Progenitor cell of endocrine pancreas (in vitro differentiated cells): ENCODE data around the gene IAH1. TPM values are rescaled to one million over a fixed set of nuclear protein-coding genes. Genes with fewer than 3 reads are reported as not detected.

Source experiments
- DNase-seq: peaks from one replicate; pipeline ENCODE4 v3.0.0; 2021; ENCODE audit warnings: low spot score; ENCODE audit not compliant: unreplicated experiment
- H3K27ac Mint-ChIP-seq: 2 replicates; pipeline ENCODE4 v1.8.0; 2021; ENCODE audit warnings: mild to moderate bottlenecking, moderate library complexity, mixed read lengths
- H3K27me3 Mint-ChIP-seq: 2 replicates; pipeline ENCODE4 v1.8.0; 2021; ENCODE audit warnings: mixed read lengths
- H3K36me3 Mint-ChIP-seq: 2 replicates; pipeline ENCODE4 v1.8.0; 2022; ENCODE audit warnings: mixed read lengths; ENCODE audit not compliant: insufficient read depth
- H3K4me1 Mint-ChIP-seq: 2 replicates; pipeline ENCODE4 v1.8.0; 2021; ENCODE audit warnings: low read depth, mixed read lengths
- H3K4me3 Mint-ChIP-seq: 2 replicates; pipeline ENCODE4 v1.8.0; 2021; ENCODE audit warnings: low read depth, mild to moderate bottlenecking, moderate library complexity, mixed read lengths
- H3K9me3 Mint-ChIP-seq: 2 replicates; pipeline ENCODE4 v1.8.0; 2021; ENCODE audit warnings: low read depth, mixed read lengths
- total RNA-seq: library from RNA; stranded (reverse); gene quantifications from 2 replicates; pipeline ENCODE4 v1.2.1, GENCODE V29; 2021
- TF ChIP-seq, protein P1 (sequence below): fragments of 200-600 bp; sonication (generic); IDR thresholded peaks from one replicate; pipeline ENCODE4 v1.5.0; 2021; ENCODE audit warnings: antibody characterized with exemption, mild to moderate bottlenecking; ENCODE audit not compliant: unreplicated experiment

IAH1 gene
- total RNA-seq, 1 donor from 2014 or later, result 36.6 TPM

DNA sequence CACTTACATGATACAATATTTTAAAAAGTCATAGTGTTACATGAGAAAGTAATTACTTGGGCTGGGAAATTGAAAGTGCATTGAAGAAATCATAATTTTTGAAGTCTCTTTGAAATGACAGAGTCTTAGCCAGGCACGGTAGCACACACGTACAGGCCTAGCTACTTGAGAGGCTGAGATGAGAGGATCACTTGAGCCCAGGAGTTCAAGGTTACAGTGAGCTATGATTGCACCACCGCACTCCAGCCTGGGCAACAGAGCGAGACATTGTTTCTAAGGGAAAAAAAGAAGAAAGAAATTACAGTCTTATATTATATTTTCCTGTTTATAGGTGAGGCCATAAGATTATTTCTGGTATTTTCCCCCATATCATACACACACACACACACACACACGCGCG lies 9.2 kb upstream of the IAH1 start:
- Mint-ChIP-seq H3K27me3 (no peaks in the 10 kb centered on the region), H3K27ac (no peak overlapping the region), H3K4me3 (no peak overlapping the region), H3K4me1 (no peaks in the 10 kb centered on the region), H3K36me3 (peaks cover 8% of the 10 kb centered on the region), H3K9me3 (no peaks in the 10 kb centered on the region)
- TF ChIP-seq, protein P1, sequence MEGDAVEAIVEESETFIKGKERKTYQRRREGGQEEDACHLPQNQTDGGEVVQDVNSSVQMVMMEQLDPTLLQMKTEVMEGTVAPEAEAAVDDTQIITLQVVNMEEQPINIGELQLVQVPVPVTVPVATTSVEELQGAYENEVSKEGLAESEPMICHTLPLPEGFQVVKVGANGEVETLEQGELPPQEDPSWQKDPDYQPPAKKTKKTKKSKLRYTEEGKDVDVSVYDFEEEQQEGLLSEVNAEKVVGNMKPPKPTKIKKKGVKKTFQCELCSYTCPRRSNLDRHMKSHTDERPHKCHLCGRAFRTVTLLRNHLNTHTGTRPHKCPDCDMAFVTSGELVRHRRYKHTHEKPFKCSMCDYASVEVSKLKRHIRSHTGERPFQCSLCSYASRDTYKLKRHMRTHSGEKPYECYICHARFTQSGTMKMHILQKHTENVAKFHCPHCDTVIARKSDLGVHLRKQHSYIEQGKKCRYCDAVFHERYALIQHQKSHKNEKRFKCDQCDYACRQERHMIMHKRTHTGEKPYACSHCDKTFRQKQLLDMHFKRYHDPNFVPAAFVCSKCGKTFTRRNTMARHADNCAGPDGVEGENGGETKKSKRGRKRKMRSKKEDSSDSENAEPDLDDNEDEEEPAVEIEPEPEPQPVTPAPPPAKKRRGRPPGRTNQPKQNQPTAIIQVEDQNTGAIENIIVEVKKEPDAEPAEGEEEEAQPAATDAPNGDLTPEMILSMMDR, result no peak
- DNase-seq, result no peak

DNA sequence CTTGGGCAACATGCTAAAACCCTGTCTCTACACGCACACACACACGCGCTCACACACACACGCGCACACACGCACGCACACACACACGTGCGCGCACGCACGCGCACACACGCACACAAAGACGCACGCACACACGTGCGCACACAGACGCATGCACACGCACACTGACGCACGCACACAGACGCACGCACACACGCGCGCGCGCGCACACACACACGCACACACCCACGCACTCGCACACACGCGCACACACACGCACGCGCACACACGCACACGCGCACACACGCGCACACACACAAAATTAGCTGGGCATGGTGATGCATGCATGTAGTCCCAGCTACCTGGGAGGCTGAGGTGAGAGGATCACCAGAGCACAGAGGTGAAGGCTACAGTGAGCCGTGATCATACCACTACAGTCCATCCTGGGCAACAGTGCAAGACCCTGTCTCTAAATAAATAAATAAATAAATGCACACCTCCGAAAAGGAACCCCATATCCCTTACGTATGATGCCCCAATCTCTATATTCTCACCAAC lies 8.1 kb upstream of the IAH1 start:
- TF ChIP-seq, protein P1, result no peak
- H3K36me3 Mint-ChIP-seq, result peaks cover 5% of the 10 kb centered on the region
- no peaks in the 10 kb centered on the region for H3K9me3 Mint-ChIP-seq
- H3K27me3 Mint-ChIP-seq, result no peaks in the 10 kb centered on the region
- no peak overlapping the region for H3K27ac Mint-ChIP-seq
- H3K4me3 Mint-ChIP-seq, result no peak overlapping the region
- H3K4me1 Mint-ChIP-seq, result no peaks in the 10 kb centered on the region
- no peak for DNase-seq

DNA sequence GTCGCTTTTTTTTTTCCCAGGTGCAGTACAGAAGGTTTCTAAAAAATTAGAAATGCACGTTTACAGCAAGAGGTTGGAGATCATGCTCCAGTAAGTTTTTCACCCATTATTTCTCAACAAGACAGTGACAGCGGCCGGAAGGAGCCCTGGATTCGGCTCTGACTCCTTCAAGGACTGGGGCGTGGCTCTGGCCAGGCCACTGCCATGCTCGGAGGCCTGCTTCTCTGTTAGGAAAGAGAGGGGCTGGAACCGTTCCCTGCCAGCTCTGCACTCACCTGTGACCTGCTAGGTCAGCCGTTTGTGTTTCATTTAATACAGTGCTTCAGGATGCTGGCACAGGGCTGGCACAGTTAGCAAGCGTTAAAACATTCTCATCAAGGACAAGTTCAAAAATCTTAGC lies 6.7 kb upstream of the IAH1 start:
- no peak overlapping the region for H3K27ac Mint-ChIP-seq
- no peak overlapping the region for H3K4me3 Mint-ChIP-seq
- peaks cover 7% of the 10 kb centered on the region for H3K36me3 Mint-ChIP-seq
- TF ChIP-seq, protein P1, result no peak
- no peaks in the 10 kb centered on the region for H3K4me1 Mint-ChIP-seq
- no peaks in the 10 kb centered on the region for H3K9me3 Mint-ChIP-seq
- DNase-seq, result no peak
- no peaks in the 10 kb centered on the region for H3K27me3 Mint-ChIP-seq

DNA sequence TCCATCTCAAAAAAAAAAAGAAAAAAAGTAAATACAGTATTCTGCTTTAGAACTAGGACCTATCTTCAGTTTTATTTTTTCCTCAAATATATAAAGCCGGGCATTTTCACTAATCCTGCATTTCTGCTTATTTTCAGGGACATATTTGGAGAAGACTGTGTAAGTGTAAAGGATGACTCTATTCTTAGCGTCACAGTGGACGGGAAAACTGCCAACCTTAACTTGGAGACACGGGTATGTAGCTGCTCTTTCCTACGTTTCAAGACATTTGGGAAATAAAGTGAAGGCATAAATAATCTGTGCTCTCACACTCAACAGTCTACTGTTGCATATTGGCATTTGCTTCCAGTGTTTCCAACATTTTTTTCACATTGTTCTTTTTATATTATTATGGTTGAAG lies 3.1 kb upstream of the IAH1 start:
- no peaks in the 10 kb centered on the region for H3K27me3 Mint-ChIP-seq
- no peak overlapping the region for H3K27ac Mint-ChIP-seq
- TF ChIP-seq, protein P1, result no peak
- H3K4me3 Mint-ChIP-seq, result no peak overlapping the region
- DNase-seq, result no peak
- H3K4me1 Mint-ChIP-seq, result peaks cover 6% of the 10 kb centered on the region
- H3K9me3 Mint-ChIP-seq, result peaks cover 3% of the 10 kb centered on the region
- peaks cover 12% of the 10 kb centered on the region for H3K36me3 Mint-ChIP-seq

DNA sequence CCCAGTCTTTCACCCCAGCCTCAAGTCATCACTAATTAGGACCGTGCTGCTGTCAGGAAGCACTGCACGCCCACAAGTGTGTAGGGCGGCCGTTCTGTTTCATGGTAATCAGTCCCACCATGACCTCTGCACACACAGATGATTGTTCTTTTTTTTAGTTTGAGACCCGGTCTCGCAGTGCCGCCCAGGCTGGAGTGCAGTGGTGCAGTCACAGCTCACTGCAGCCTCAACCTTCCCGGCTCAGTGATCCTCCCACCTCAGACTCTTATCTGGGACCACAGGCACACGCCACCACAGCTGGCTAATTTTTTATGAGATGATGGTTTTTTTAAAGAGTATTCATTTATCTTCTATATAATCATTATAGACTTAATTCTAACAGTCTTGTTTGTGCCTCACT lies 1.8 kb upstream of the IAH1 start:
- H3K4me3 Mint-ChIP-seq, result no peak overlapping the region
- peaks cover 3% of the 10 kb centered on the region for H3K9me3 Mint-ChIP-seq
- no peaks in the 10 kb centered on the region for H3K27me3 Mint-ChIP-seq
- no peak overlapping the region for H3K27ac Mint-ChIP-seq
- TF ChIP-seq, protein P1, result no peak
- DNase-seq, result no peak
- peaks cover 10% of the 10 kb centered on the region for H3K4me1 Mint-ChIP-seq
- peaks cover 22% of the 10 kb centered on the region for H3K36me3 Mint-ChIP-seq
